H1 (cell line): ENCODE data around the gene SBK1.
"Not testable (repeated sequence)": the region's sequence is repeated elsewhere in the genome, so short reads cannot be mapped to it uniquely, and the experiment has no call there.

Experiments used
- ATF2 ChIP-seq: IDR thresholded peaks from 2 replicates; pipeline ENCODE4 v1.6.1; 2012; ENCODE audit warnings: low read length, inconsistent platforms
- CHD2 ChIP-seq: IDR thresholded peaks from 2 replicates; pipeline ENCODE4 v1.6.1; 2012; ENCODE audit warnings: low read length, improper control_type of control experiment
- CTCF ChIP-seq, 3 experiments: IDR thresholded peaks; 1 replicate in 2 of 3; 2 replicates in 1 of 3; pipeline versions ENCODE4 v1.5.1 to v1.6.1; 2011; ENCODE audit warnings: low read length in 3 of 3, mild to moderate bottlenecking in 3 of 3, inconsistent platforms in 2 of 3, low read depth in 1 of 3, moderate library complexity in 1 of 3; ENCODE audit not compliant: insufficient read depth in 1 of 3; ENCODE audit errors: control extremely low read depth in 1 of 3
- TAF1 ChIP-seq: IDR thresholded peaks from 2 replicates; pipeline ENCODE4 v1.6.1; 2011; ENCODE audit warnings: mild to moderate bottlenecking, low read depth, low read length

GRCh38 chr16:28335678-28336077 is 43.4 kb downstream of the SBK1 start:
- not testable (repeated sequence) for TF ChIP-seq CHD2; TAF1; ATF2; CTCF (IDR thresholded peaks at IDR 0.05; ENCODE audit: control extremely low read depth in 1 of 3, insufficient read depth in 1 of 3, low read depth in 1 of 3, low read length in 3 of 3)
